ENCODE results near the gene DLG2.
"Not testable (repeated sequence)": the region's sequence is repeated elsewhere in the genome, so short reads cannot be mapped to it uniquely, and the experiment has no call there.

DLG2 gene

GRCh38 chr11:83612891-83613766, 2014.0 kb downstream of the DLG2 start:
- H3K9me3 Mint-ChIP-seq, result no peaks in the 10 kb centered on the region
- H3K36me3 Mint-ChIP-seq (ENCODE audit: low read depth), result no peaks in the 10 kb centered on the region
- DNase-seq (ENCODE audit: low spot score), result no peak
- H3K27ac Mint-ChIP-seq, result no peak overlapping the region
- H3K27me3 Mint-ChIP-seq (ENCODE audit: low read depth), result no peaks in the 10 kb centered on the region
- H3K4me1 Mint-ChIP-seq (ENCODE audit: low read depth), result no peaks in the 10 kb centered on the region
- H3K4me3 Mint-ChIP-seq, result no peak overlapping the region

- Mint-ChIP-seq H3K27ac (no peak overlapping the region), H3K4me1 (ENCODE audit: low read depth) (no peaks in the 10 kb centered on the region), H3K9me3 (no peaks in the 10 kb centered on the region), H3K36me3 (ENCODE audit: low read depth) (no peaks in the 10 kb centered on the region), H3K4me3 (no peak overlapping the region), H3K27me3 (ENCODE audit: low read depth) (no peaks in the 10 kb centered on the region)
- DNase-seq (ENCODE audit: low spot score), result no peak
These were observed 2015.5 kb downstream of the DLG2 start for GRCh38 chr11:83611600-83611999.

- Mint-ChIP-seq H3K4me1 (ENCODE audit: low read depth) (no peaks in the 10 kb centered on the region), H3K27ac (no peak overlapping the region)
These were observed 2016.1 kb downstream of the DLG2 start for GRCh38 chr11:83611031-83611430.

GRCh38 chr11:83609191-83609590, 2018.0 kb downstream of the DLG2 start:
- DNase-seq (ENCODE audit: low spot score), result no peak
- Mint-ChIP-seq H3K4me3 (no peak overlapping the region), H3K36me3 (ENCODE audit: low read depth) (no peaks in the 10 kb centered on the region), H3K9me3 (no peaks in the 10 kb centered on the region), H3K27me3 (ENCODE audit: low read depth) (no peaks in the 10 kb centered on the region), H3K4me1 (ENCODE audit: low read depth) (no peaks in the 10 kb centered on the region), H3K27ac (no peak overlapping the region)

More at GRCh38 chr11:83611031-83611430, 2016.1 kb downstream of the DLG2 start:
- Mint-ChIP-seq H3K36me3 (ENCODE audit: low read depth) (no peaks in the 10 kb centered on the region), H3K4me3 (no peak overlapping the region), H3K27me3 (ENCODE audit: low read depth) (no peaks in the 10 kb centered on the region), H3K9me3 (no peaks in the 10 kb centered on the region)
- DNase-seq (ENCODE audit: low spot score), result no peak

- H3K4me1 Mint-ChIP-seq (ENCODE audit: low read depth), result no peaks in the 10 kb centered on the region
- no peaks in the 10 kb centered on the region for H3K9me3 Mint-ChIP-seq
- DNase-seq (ENCODE audit: low spot score), result no peak
- no peaks in the 10 kb centered on the region for H3K36me3 Mint-ChIP-seq (ENCODE audit: low read depth)
- no peaks in the 10 kb centered on the region for H3K27me3 Mint-ChIP-seq (ENCODE audit: low read depth)
- H3K4me3 Mint-ChIP-seq, result no peak overlapping the region
- no peak overlapping the region for H3K27ac Mint-ChIP-seq
These were observed 2018.6 kb downstream of the DLG2 start for GRCh38 chr11:83608571-83608970.

- DNase-seq (ENCODE audit: low spot score), result no peak
- no peak overlapping the region for H3K4me3 Mint-ChIP-seq
- H3K27me3 Mint-ChIP-seq (ENCODE audit: low read depth), result no peaks in the 10 kb centered on the region
- H3K27ac Mint-ChIP-seq, result no peak overlapping the region
- no peaks in the 10 kb centered on the region for H3K36me3 Mint-ChIP-seq (ENCODE audit: low read depth)
- no peaks in the 10 kb centered on the region for H3K9me3 Mint-ChIP-seq
- H3K4me1 Mint-ChIP-seq (ENCODE audit: low read depth), result no peaks in the 10 kb centered on the region
These were observed 2025.1 kb downstream of the DLG2 start for GRCh38 chr11:83601914-83602527.

- no peaks in the 10 kb centered on the region for H3K4me1 Mint-ChIP-seq (ENCODE audit: low read depth)
- no peaks in the 10 kb centered on the region for H3K27me3 Mint-ChIP-seq (ENCODE audit: low read depth)
- no peak overlapping the region for H3K27ac Mint-ChIP-seq
- H3K36me3 Mint-ChIP-seq (ENCODE audit: low read depth), result no peaks in the 10 kb centered on the region
- no peak overlapping the region for H3K4me3 Mint-ChIP-seq
- DNase-seq (ENCODE audit: low spot score), result no peak
- H3K9me3 Mint-ChIP-seq, result no peaks in the 10 kb centered on the region
These were observed 2025.8 kb downstream of the DLG2 start for GRCh38 chr11:83601201-83601913.

- Mint-ChIP-seq H3K27ac (no peak overlapping the region), H3K9me3 (no peaks in the 10 kb centered on the region), H3K36me3 (ENCODE audit: low read depth) (no peaks in the 10 kb centered on the region), H3K27me3 (ENCODE audit: low read depth) (no peaks in the 10 kb centered on the region), H3K4me3 (no peak overlapping the region), H3K4me1 (ENCODE audit: low read depth) (no peaks in the 10 kb centered on the region)
- no peak for DNase-seq (ENCODE audit: low spot score)
These were observed 2026.5 kb downstream of the DLG2 start for GRCh38 chr11:83600661-83601060.

GRCh38 chr11:83599066-83599465, 2028.1 kb downstream of the DLG2 start:
- Mint-ChIP-seq H3K4me1 (ENCODE audit: low read depth) (no peaks in the 10 kb centered on the region), H3K27me3 (ENCODE audit: low read depth) (no peaks in the 10 kb centered on the region), H3K9me3 (no peaks in the 10 kb centered on the region), H3K4me3 (no peak overlapping the region), H3K36me3 (ENCODE audit: low read depth) (no peaks in the 10 kb centered on the region), H3K27ac (no peak overlapping the region)
- no peak for DNase-seq (ENCODE audit: low spot score)

GRCh38 chr11:83587797-83588196, 2039.3 kb downstream of the DLG2 start:
- not testable (repeated sequence) for H3K27me3 Mint-ChIP-seq (ENCODE audit: low read depth); H3K4me1 Mint-ChIP-seq (ENCODE audit: low read depth); H3K36me3 Mint-ChIP-seq (ENCODE audit: low read depth); DNase-seq (ENCODE audit: low spot score); H3K27ac Mint-ChIP-seq; H3K4me3 Mint-ChIP-seq; H3K9me3 Mint-ChIP-seq

- H3K9me3 Mint-ChIP-seq, result no peaks in the 10 kb centered on the region
- H3K27ac Mint-ChIP-seq, result no peak overlapping the region
- no peaks in the 10 kb centered on the region for H3K4me1 Mint-ChIP-seq (ENCODE audit: low read depth)
- no peaks in the 10 kb centered on the region for H3K36me3 Mint-ChIP-seq (ENCODE audit: low read depth)
- DNase-seq (ENCODE audit: low spot score), result no peak
- peaks cover 2% of the 10 kb centered on the region for H3K27me3 Mint-ChIP-seq (ENCODE audit: low read depth)
- no peak overlapping the region for H3K4me3 Mint-ChIP-seq
These were observed 2043.3 kb downstream of the DLG2 start for GRCh38 chr11:83583757-83584366.

GRCh38 chr11:83574519-83574918, 2052.6 kb downstream of the DLG2 start:
- Mint-ChIP-seq H3K9me3 (no peaks in the 10 kb centered on the region), H3K27me3 (ENCODE audit: low read depth) (no peaks in the 10 kb centered on the region), H3K4me1 (ENCODE audit: low read depth) (no peaks in the 10 kb centered on the region), H3K4me3 (no peak overlapping the region), H3K27ac (no peak overlapping the region), H3K36me3 (ENCODE audit: low read depth) (no peaks in the 10 kb centered on the region)
- DNase-seq (ENCODE audit: low spot score), result no peak

- Mint-ChIP-seq H3K36me3 (ENCODE audit: low read depth) (no peaks in the 10 kb centered on the region), H3K9me3 (no peaks in the 10 kb centered on the region), H3K27me3 (ENCODE audit: low read depth) (no peaks in the 10 kb centered on the region), H3K4me3 (no peak overlapping the region), H3K4me1 (ENCODE audit: low read depth) (no peaks in the 10 kb centered on the region), H3K27ac (no peak overlapping the region)
- no peak for DNase-seq (ENCODE audit: low spot score)
These were observed 2054.3 kb downstream of the DLG2 start for GRCh38 chr11:83572581-83573496.

Measured in T-helper 2 cell treated with Interferon-gamma antibody and Interleukin-4, amounts not matched to agents 5 μg/mL and 100 μg/mL, for 36 hours (primary cell).